Kidney epithelial cell (primary cell): ENCODE data around the gene MBP. TPM values are rescaled to one million over a fixed set of nuclear protein-coding genes. Genes with fewer than 3 reads are reported as not detected.

Source experiments
- DNase-seq: peaks from one replicate; pipeline ENCODE4 v3.0.0-alpha.2; 2010; ENCODE audit warnings: low read depth
- H3K27me3 ChIP-seq: 2 replicates; pipeline ENCODE4 v1.6.0; 2011; ENCODE audit warnings: low read length; ENCODE audit not compliant: control insufficient read depth, insufficient read depth
- H3K36me3 ChIP-seq: 2 replicates; pipeline ENCODE4 v1.5.1; 2011; ENCODE audit warnings: low read length; ENCODE audit not compliant: control insufficient read depth, insufficient read depth
- H3K4me3 ChIP-seq: 2 replicates; pipeline ENCODE4 v1.5.1; 2011; ENCODE audit warnings: low read depth, mild to moderate bottlenecking, control low read depth, low read length
- total RNA-seq: library from RNA; depleted of rRNA; stranded (reverse); fragments of >200 nt; gene quantifications from 2 replicates; pipeline ENCODE4 v1.2.3, GENCODE V29; 2015
- TF ChIP-seq, protein P1 (sequence below): IDR thresholded peaks from 2 replicates; pipeline ENCODE4 v1.5.1; 2011; ENCODE audit warnings: mild to moderate bottlenecking, moderate library complexity, low read length, control low read depth, inconsistent platforms; ENCODE audit not compliant: insufficient read depth, poor library complexity, severe bottlenecking

The MBP gene
- total RNA-seq, 1 donor from 2014 or later: 29.1 TPM

DNA sequence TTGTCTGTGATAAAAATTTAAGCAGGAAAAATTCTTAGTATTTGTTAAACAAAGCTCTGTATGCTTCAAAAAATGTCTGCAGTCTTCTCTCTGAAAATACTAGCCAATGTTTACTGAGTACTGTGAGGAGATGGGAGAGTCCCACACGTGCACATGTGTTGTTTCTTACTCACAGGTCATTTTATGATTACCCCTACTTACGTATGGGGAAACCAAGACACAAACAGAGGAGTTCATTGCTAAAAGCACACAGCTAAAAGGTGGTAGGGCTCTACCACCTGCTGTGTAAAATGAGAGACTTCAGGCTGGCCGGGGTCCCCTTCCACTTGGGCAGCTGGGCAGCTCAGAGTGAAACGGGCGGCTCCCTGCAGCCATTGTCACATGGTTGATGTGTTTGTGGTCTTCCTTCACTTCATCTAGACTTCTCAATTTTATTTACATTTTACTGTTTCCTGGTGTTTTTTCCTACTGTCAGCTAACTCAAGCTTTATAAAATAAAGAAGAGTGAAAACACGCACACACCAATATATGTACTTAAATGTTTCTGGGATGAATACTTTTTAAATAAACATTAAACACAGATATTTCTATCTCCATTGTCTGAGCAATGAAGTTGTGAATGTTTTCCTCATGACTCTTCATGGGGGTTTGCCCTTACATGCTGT lies 71.2 kb downstream of the MBP start:
- no peak for DNase-seq
- H3K27me3 ChIP-seq: no peaks in the 10 kb centered on the region
- no peak overlapping the region for H3K4me3 ChIP-seq
- TF ChIP-seq, protein P1, sequence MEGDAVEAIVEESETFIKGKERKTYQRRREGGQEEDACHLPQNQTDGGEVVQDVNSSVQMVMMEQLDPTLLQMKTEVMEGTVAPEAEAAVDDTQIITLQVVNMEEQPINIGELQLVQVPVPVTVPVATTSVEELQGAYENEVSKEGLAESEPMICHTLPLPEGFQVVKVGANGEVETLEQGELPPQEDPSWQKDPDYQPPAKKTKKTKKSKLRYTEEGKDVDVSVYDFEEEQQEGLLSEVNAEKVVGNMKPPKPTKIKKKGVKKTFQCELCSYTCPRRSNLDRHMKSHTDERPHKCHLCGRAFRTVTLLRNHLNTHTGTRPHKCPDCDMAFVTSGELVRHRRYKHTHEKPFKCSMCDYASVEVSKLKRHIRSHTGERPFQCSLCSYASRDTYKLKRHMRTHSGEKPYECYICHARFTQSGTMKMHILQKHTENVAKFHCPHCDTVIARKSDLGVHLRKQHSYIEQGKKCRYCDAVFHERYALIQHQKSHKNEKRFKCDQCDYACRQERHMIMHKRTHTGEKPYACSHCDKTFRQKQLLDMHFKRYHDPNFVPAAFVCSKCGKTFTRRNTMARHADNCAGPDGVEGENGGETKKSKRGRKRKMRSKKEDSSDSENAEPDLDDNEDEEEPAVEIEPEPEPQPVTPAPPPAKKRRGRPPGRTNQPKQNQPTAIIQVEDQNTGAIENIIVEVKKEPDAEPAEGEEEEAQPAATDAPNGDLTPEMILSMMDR: no peak
- peaks cover 1% of the 10 kb centered on the region for H3K36me3 ChIP-seq

DNA sequence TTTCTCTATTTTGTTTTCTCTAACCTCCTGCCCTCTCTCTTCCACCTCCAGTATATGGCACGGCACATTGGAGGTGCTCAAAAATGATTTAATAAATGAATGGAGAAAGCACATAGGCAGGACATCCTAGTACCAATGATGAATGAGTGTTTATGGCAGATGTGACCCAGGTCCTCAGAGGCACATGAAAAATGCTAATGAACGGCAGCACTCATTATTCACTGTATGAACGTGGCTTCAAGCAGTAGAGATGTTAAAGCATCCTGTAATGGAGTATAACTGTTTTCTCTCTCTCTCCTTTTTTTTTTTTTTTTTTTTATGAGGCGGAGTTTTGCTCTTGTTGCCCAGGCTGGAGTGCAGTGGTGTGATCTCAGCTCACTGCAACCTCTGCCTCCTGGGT lies 72.4 kb downstream of the MBP start:
- Histone ChIP-seq H3K36me3 (peaks cover 1% of the 10 kb centered on the region), H3K4me3 (no peak overlapping the region), H3K27me3 (no peaks in the 10 kb centered on the region)
- DNase-seq: no peak
- TF ChIP-seq, protein P1: no peak

DNA sequence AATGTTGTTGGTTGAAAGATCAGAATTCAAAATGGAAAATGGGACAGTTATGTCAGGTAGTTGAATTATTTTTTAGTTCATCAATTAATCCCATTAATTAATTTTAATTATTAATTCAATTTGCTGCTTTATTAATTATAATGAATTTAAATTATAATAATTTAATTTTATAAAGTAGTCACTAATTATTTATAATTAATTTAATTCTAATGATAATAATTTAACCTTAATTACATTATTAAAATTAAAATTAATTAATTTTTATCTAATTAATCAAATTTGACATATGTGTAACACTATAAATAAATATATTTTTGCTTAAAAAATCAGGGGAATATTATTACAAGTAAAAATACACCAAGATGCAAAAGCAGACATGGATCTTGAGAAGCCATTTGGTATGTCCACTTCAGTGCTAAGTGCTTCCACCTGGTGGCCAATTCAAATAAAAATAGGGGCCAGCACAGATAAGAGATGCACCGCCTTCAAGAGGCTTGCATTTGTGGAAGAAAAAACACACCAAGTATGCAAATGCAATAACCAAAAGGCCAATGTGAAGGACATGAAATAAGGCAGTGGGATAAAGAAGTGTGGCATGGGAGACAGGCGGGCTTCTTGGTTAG lies 73.2 kb downstream of the MBP start:
- H3K36me3 ChIP-seq: peaks cover 1% of the 10 kb centered on the region
- no peaks in the 10 kb centered on the region for H3K27me3 ChIP-seq
- DNase-seq: no peak
- TF ChIP-seq, protein P1: peak; percentile 55
- no peak overlapping the region for H3K4me3 ChIP-seq

DNA sequence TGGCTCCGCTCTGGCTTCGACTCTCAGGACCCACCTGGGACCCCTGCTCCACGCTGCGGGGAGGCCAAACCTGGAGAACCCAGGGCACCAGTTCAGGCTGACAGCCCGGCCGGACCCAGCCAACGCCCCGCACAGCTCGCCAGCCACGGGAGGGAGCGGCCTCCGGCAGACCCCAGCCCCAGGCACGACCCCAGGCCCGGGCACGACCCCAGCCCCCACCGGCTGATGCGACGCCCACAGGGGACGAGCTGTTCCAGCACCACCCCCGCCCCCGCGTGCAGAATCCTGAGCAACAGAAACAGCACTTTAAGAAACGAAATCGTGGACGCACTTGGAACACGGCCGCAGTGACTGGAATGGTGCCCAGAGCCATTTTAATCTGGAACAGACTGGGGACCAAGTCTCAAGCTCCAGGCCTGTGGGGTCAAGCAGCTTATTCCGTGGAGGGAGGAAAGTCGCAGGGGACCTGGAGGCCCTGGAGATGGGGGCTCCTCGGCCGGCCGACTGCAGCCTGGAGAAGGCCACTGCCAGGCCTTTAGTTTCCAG lies 74.2 kb downstream of the MBP start:
- TF ChIP-seq, protein P1: no peak
- Histone ChIP-seq H3K4me3 (no peak overlapping the region), H3K27me3 (no peaks in the 10 kb centered on the region), H3K36me3 (peaks cover 1% of the 10 kb centered on the region)
- DNase-seq: no peak

DNA sequence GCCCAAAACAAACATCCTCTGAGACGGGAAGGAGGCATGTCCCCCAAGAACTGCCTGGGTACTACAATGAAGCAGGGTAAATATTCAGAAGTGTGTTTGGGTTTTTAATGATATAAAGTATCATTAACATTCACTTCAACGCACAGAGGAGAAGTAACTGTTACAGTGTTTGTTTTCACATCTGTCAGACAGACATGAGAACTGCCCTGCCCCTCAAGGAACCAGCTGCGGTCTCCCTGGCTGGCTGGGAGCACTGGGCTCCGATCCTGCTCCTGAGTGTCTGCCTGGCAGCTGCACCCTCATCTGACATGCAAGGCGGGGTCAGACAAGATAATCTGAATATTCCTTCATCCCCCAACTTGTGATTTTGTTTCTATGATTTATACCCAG lies 75.6 kb downstream of the MBP start:
- no peak for DNase-seq
- H3K27me3 ChIP-seq: no peaks in the 10 kb centered on the region
- H3K36me3 ChIP-seq: no peaks in the 10 kb centered on the region
- TF ChIP-seq, protein P1: no peak
- no peak overlapping the region for H3K4me3 ChIP-seq
